ENCODE measurements around the gene TCF25.

- TF ChIP-seq CTCF (conservative IDR thresholded peaks at IDR 0.05; ENCODE audit: low read depth, low read length), result no peak
- no peak for TF ChIP-seq EZH2 (IDR thresholded peaks at IDR 0.05; ENCODE audit: low read length, unreplicated experiment)
Measured at GRCh38 chr16:89949121-89949742, 75.8 kb downstream of the TCF25 start.

Measured in PC-3 (cell line).